HCT116 (cell line): Measurements from ENCODE around the gene IL2RG. TPM values are rescaled to one million over a fixed set of nuclear protein-coding genes. Genes with fewer than 3 reads are reported as not detected.

Experiments used
- ATAC-seq: fragments of 200-7000 bp; cut with Tn5 transposase; 2 replicates; pipeline ENCODE4 v1.9.1; 2020; ENCODE audit warnings: mild to moderate bottlenecking, moderate library complexity
- BruUV-seq: library from RNA; stranded (reverse); fragments of 400-500 nt; replicated peaks from 2 replicates; lab custom pipeline; 2021; lab: Mats Ljungman, UMichigan
- CTCF ChIA-PET: fragments of 300-600 bp; sonication (Branson Sonifier 250); formaldehyde crosslinking; loops from one replicate; lab custom pipeline; 2021; ENCODE audit warnings: antibody characterized with exemption; lab: Charles Lee
- POLR2A ChIA-PET: fragments of 300-600, 350-600 bp; sonication (Branson Sonifier 250); formaldehyde crosslinking; loops from one replicate; lab custom pipeline; 2021; ENCODE audit warnings: antibody characterized with exemption; lab: Charles Lee
- RAD21 ChIA-PET, 2 experiments: fragments of 300-600 bp; sonication (Branson Sonifier 250); formaldehyde crosslinking; loops; one replicate each; lab custom pipeline; 2023; ENCODE audit warnings: low total read pairs in 2 of 2; ENCODE audit not compliant: uncharacterized antibody in 2 of 2, unreplicated experiment in 2 of 2, low non-redundant PET in 1 of 2; lab: Charles Lee
- DNase-seq: peaks from one replicate; pipeline ENCODE4 v3.0.0-alpha.2; 2010; ENCODE audit warnings: low read depth, low spot score
- H2AFZ ChIP-seq: fragments of 200-600 bp; shearing (Covaris generic), sonication (generic); 2 replicates; pipeline ENCODE4 v1.6.1; 2017; ENCODE audit warnings: low read depth, mixed run types, mixed read lengths, antibody characterized with exemption, low read length; ENCODE audit not compliant: poor library complexity, severe bottlenecking
- H3K27ac ChIP-seq: 2 replicates; pipeline ENCODE4 v1.5.1; 2012; ENCODE audit warnings: low read depth, low read length
- H3K27me3 ChIP-seq: fragments of 200-600 bp; sonication (generic); 2 replicates; pipeline ENCODE4 v1.6.1; 2016; ENCODE audit warnings: mixed run types, low read length, mixed read lengths; ENCODE audit not compliant: insufficient read depth
- H3K36me3 ChIP-seq, 2 experiments: fragments of 200-500 bp in 1 of 2; fragments of 200-600 bp in 1 of 2; sonication (Bioruptor generic) in 1 of 2; sonication (generic) in 1 of 2; 2 replicates each; pipeline versions ENCODE4 v1.5.1 to v1.6.1; 2014 to 2016; ENCODE audit warnings: low read length in 2 of 2, inconsistent platforms in 1 of 2, mixed read lengths in 1 of 2, mixed run types in 1 of 2; ENCODE audit not compliant: insufficient read depth in 2 of 2, control insufficient read depth in 1 of 2
- H3K4me1 ChIP-seq, 2 experiments: fragments of 200-600 bp in 1 of 2; sonication (generic) in 1 of 2; 2 replicates each; pipeline versions ENCODE4 v1.5.1 to v1.6.1; 2012 to 2017; ENCODE audit warnings: low read length in 2 of 2, inconsistent platforms in 1 of 2, mild to moderate bottlenecking in 1 of 2, mixed read lengths in 1 of 2, mixed run types in 1 of 2, moderate library complexity in 1 of 2; ENCODE audit not compliant: insufficient read depth in 2 of 2, control insufficient read depth in 1 of 2
- H3K4me2 ChIP-seq: fragments of 200-600 bp; sonication (generic); 2 replicates; pipeline ENCODE4 v1.6.1; 2017; ENCODE audit warnings: mixed run types, low read length, mixed read lengths
- H3K4me3 ChIP-seq, 2 experiments: fragments of 200-600 bp in 1 of 2; sonication (generic) in 1 of 2; replicated peaks in 1 of 2; 2 replicates each; pipeline ENCODE4 v1.5.1; 2011 to 2016; ENCODE audit warnings: low read length in 2 of 2, control low read depth in 1 of 2, low read depth in 1 of 2, mild to moderate bottlenecking in 1 of 2, mixed read lengths in 1 of 2, mixed run types in 1 of 2
- H3K79me2 ChIP-seq: fragments of 200-600 bp; sonication (generic); 2 replicates; pipeline ENCODE4 v1.6.1; 2017; ENCODE audit warnings: mild to moderate bottlenecking, mixed run types, low read length, moderate library complexity, mixed read lengths; ENCODE audit not compliant: insufficient read depth
- H3K9ac ChIP-seq: fragments of 200-600 bp; sonication (generic); 2 replicates; pipeline ENCODE4 v1.6.1; 2016; ENCODE audit warnings: low read length, mixed read lengths
- H3K9me2 ChIP-seq: fragments of 200-600 bp; sonication (generic), shearing (Covaris generic); 2 replicates; pipeline ENCODE4 v1.6.1; 2017; ENCODE audit warnings: mixed run types, mild to moderate bottlenecking, moderate library complexity; ENCODE audit not compliant: insufficient read depth
- H3K9me3 ChIP-seq, 2 experiments: fragments of 200-500 bp in 1 of 2; fragments of 200-600 bp in 1 of 2; sonication (Bioruptor generic) in 1 of 2; sonication (generic) in 1 of 2; 2 replicates each; pipeline ENCODE4 v1.6.1; 2014 to 2017; ENCODE audit warnings: low read length in 2 of 2, mixed read lengths in 2 of 2, inconsistent platforms in 1 of 2, low read depth in 1 of 2, mild to moderate bottlenecking in 1 of 2, mixed run types in 1 of 2, moderate library complexity in 1 of 2; ENCODE audit not compliant: control insufficient read depth in 1 of 2, insufficient read depth in 1 of 2
- H4K20me1 ChIP-seq: fragments of 200-600 bp; sonication (generic), shearing (Covaris generic); 2 replicates; pipeline ENCODE4 v1.6.1; 2017; ENCODE audit warnings: mixed run types, mild to moderate bottlenecking, moderate library complexity; ENCODE audit not compliant: insufficient read depth
- CTCF ChIP-seq, 3 experiments: fragments of 200-600 bp in 1 of 3; sonication (generic) in 1 of 3; IDR thresholded peaks in 2 of 3; conservative IDR thresholded peaks in 1 of 3; 2 replicates each; pipeline ENCODE4 v1.5.1; 2012 to 2017; ENCODE audit warnings: low read depth in 2 of 3, low read length in 2 of 3, antibody characterized with exemption in 1 of 3, borderline replicate concordance in 1 of 3, control low read depth in 1 of 3, mild to moderate bottlenecking in 1 of 3, mixed read lengths in 1 of 3, mixed run types in 1 of 3, moderate library complexity in 1 of 3; ENCODE audit not compliant: insufficient read depth in 1 of 3
- ELF1 ChIP-seq: IDR thresholded peaks from 2 replicates; pipeline ENCODE4 v1.6.1; 2012; ENCODE audit warnings: low read depth, borderline replicate concordance
- EZH2 ChIP-seq: fragments of 200-600 bp; sonication (generic); IDR thresholded peaks from 2 replicates; pipeline ENCODE4 v1.6.1; 2017; ENCODE audit warnings: antibody characterized with exemption, mixed run types
- EZH2phosphoT487 ChIP-seq: fragments of 200-600 bp; IDR thresholded peaks from 2 replicates; pipeline ENCODE4 v1.6.1; 2018; ENCODE audit warnings: antibody characterized with exemption, borderline replicate concordance
- JUND ChIP-seq: IDR thresholded peaks from 2 replicates; pipeline ENCODE4 v1.6.1; 2012
- POLR2A ChIP-seq: IDR thresholded peaks from 2 replicates; pipeline ENCODE4 v1.7.0; 2011; ENCODE audit warnings: borderline replicate concordance; ENCODE audit not compliant: insufficient read depth, insufficient read length; ENCODE audit errors: extremely low read depth
- POLR2AphosphoS5 ChIP-seq: IDR thresholded peaks from 2 replicates; pipeline ENCODE4 v1.6.1; 2011; ENCODE audit warnings: mild to moderate bottlenecking, low read depth, low read length, moderate library complexity
- RAD21 ChIP-seq: IDR thresholded peaks from 2 replicates; pipeline ENCODE4 v1.6.1; 2012; ENCODE audit warnings: low read depth, mild to moderate bottlenecking
- REST ChIP-seq: IDR thresholded peaks from 2 replicates; pipeline ENCODE4 v1.6.1; 2012; ENCODE audit warnings: low read depth
- SRF ChIP-seq: IDR thresholded peaks from 2 replicates; pipeline ENCODE4 v1.6.1; 2012; ENCODE audit warnings: low read depth
- YY1 ChIP-seq: IDR thresholded peaks from 2 replicates; pipeline ENCODE4 v1.6.1; 2011; ENCODE audit warnings: low read length, low read depth, moderate library complexity, mild to moderate bottlenecking; ENCODE audit not compliant: insufficient replicate concordance; ENCODE audit errors: extremely low read depth
- ZFX ChIP-seq: fragments of 450-650 bp; IDR thresholded peaks from 2 replicates; pipeline ENCODE4 v1.6.1; 2017
- intact Hi-C: fragments of 100-400 bp; cut with micrococcal nuclease; formaldehyde crosslinking; loops from 2 replicates; pipeline ENCODE4 v1.10.0; 2022
- total RNA-seq: library from RNA; stranded (reverse); gene quantifications from one replicate; pipeline ENCODE4 v1.2.1, GENCODE V29; 2021; ENCODE audit not compliant: unreplicated experiment

IL2RG gene
- total RNA-seq, 1 experiment from 2014 or later, result 0.64 TPM

GRCh38 chrX:71098302-71098701 lies 13.1 kb downstream of the IL2RG start:
- intact Hi-C loops, result loop anchor here (5.0 kb wide), 1 partner anchor 79 kb away; no protein-coding TSS in a partner anchor
- no peaks in the 10 kb centered on the region for H3K9me2 ChIP-seq

GRCh38 chrX:71096760-71097032 lies 14.7 kb downstream of the IL2RG start:
- Histone ChIP-seq H3K4me1 (peaks cover 0 to 14% of the 10 kb centered on the region in 2 experiments; a peak in 2 of 4 replicates), H4K20me1 (no peaks in the 10 kb centered on the region), H3K79me2 (no peaks in the 10 kb centered on the region), H3K36me3 (no peaks in the 10 kb centered on the region), H3K27me3 (no peaks in the 10 kb centered on the region), H3K4me3 (peak overlapping the region; percentile 54 to 64), H3K27ac (no peak overlapping the region), H3K4me2 (peak overlapping the region; percentile 88), H2AFZ (no peak overlapping the region), H3K9ac (peak overlapping the region; percentile 47; the same call in 1 of the 2 replicates), H3K9me2 (no peaks in the 10 kb centered on the region), H3K9me3 (no peaks in the 10 kb centered on the region)
- CTCF ChIA-PET, result no interaction called here
- ATAC-seq (no peak), DNase-seq (no peak)
- BruUV-seq, result no TSS peak
- POLR2A ChIA-PET, result no interaction called here
- RAD21 ChIA-PET, result no interaction called here
- intact Hi-C loops, result loop anchor here (5.0 kb wide), 1 partner anchor 81 kb away; no protein-coding TSS in a partner anchor
- TF ChIP-seq REST, result no peak
- no peak for TF ChIP-seq RAD21
- no peak for TF ChIP-seq ZFX
- no peak for TF ChIP-seq SRF
- no peak for TF ChIP-seq EZH2phosphoT487
- no peak for TF ChIP-seq ELF1
- no peak for TF ChIP-seq JUND
- TF ChIP-seq POLR2AphosphoS5, result no peak
- no peak for TF ChIP-seq EZH2
- no peak for TF ChIP-seq YY1

More at GRCh38 chrX:71098302-71098701, 13.1 kb downstream of the IL2RG start:
- Histone ChIP-seq H3K9ac (no peak overlapping the region), H4K20me1 (no peaks in the 10 kb centered on the region), H3K4me3 (no peak overlapping the region), H3K79me2 (no peaks in the 10 kb centered on the region), H3K27me3 (no peaks in the 10 kb centered on the region), H3K27ac (no peak overlapping the region), H2AFZ (no peak overlapping the region), H3K36me3 (no peaks in the 10 kb centered on the region), H3K9me3 (no peaks in the 10 kb centered on the region)
- ChIA-PET CTCF (interaction anchor here (0.5 kb wide), 1 partner anchor 156 kb away, joined by 3 read pairs; the partner anchor contains the start of gene ZMYM3), RAD21 (no interaction called here)
- peak; percentile 24; the same call in 1 of the 2 replicates for ATAC-seq
- no TSS peak for BruUV-seq
- peak; percentile 15 for DNase-seq
- TF ChIP-seq CTCF (IDR thresholded peaks at IDR 0.05 in 2 of 3, conservative IDR thresholded peaks at IDR 0.05 in 1 of 3; ENCODE audit: borderline replicate concordance in 1 of 3, insufficient read depth in 1 of 3, low read depth in 2 of 3, low read length in 2 of 3) (peak; percentile 15 to 53 (median 49); a peak in 4 of 6 replicates), POLR2A (no peak), RAD21 (peak; percentile 49)
- TF ChIP-seq, all 23 proteins: peak for 2
- H3K4me1 ChIP-seq, result peaks cover 0 to 14% of the 10 kb centered on the region in 2 experiments; a peak in 2 of 4 replicates
- POLR2A ChIA-PET, result no interaction called here
- H3K4me2 ChIP-seq, result no peak overlapping the region
